SK-N-SH (cell line): Measurements from ENCODE around the gene PDS5B. TPM values are rescaled to one million over a fixed set of nuclear protein-coding genes. Genes with fewer than 3 reads are reported as not detected.

ENCODE experiments used
- CTCF ChIA-PET: fragments of 300-600, 350-600 bp; formaldehyde crosslinking; extraction: SDS; loops from one replicate; lab custom pipeline; 2021; lab: Yijun Ruan, JAX
- POLR2A ChIA-PET: fragments of 350-600 bp; sonication (Branson Sonifier 250); formaldehyde crosslinking; extraction: SDS; loops from one replicate; lab custom pipeline; 2020; ENCODE audit warnings: antibody characterized with exemption, inconsistent platforms; lab: Yijun Ruan, JAX
- DNase-seq: peaks from one replicate; pipeline ENCODE4 v3.0.0; 2012
- H2AFZ ChIP-seq: fragments of 200-600 bp; sonication (generic); 2 replicates; pipeline ENCODE4 v1.8.1; 2016; ENCODE audit warnings: antibody characterized with exemption, mild to moderate bottlenecking, low read depth
- H3F3A ChIP-seq: fragments of 200-600 bp; sonication (generic); replicated peaks from 2 replicates; pipeline ENCODE3; 2016; ENCODE audit warnings: antibody characterized with exemption, mild to moderate bottlenecking; ENCODE audit not compliant: insufficient read depth
- H3K27ac ChIP-seq, 2 experiments: fragments of 200-500 bp in 1 of 2; fragments of 200-600 bp in 1 of 2; sonication (Bioruptor generic) in 1 of 2; sonication (generic), shearing (Covaris generic) in 1 of 2; 2 replicates each; pipeline versions ENCODE4 v1.5.1 to v1.6.1; 2014 to 2016; ENCODE audit warnings: low read depth in 2 of 2, inconsistent platforms in 1 of 2, low read length in 1 of 2, mild to moderate bottlenecking in 1 of 2, mixed read lengths in 1 of 2
- H3K27me3 ChIP-seq: fragments of 200-600 bp; sonication (generic), shearing (Covaris generic); 2 replicates; pipeline ENCODE4 v1.6.1; 2016; ENCODE audit warnings: mixed run types; ENCODE audit not compliant: insufficient read depth
- H3K36me3 ChIP-seq, 2 experiments: fragments of 200-500 bp in 1 of 2; fragments of 200-600 bp in 1 of 2; sonication (Bioruptor generic) in 1 of 2; sonication (generic) in 1 of 2; replicated peaks in 1 of 2; 2 replicates each; pipeline versions ENCODE3 to v1.5.1; 2014 to 2016; ENCODE audit warnings: low read length in 1 of 2, mild to moderate bottlenecking in 1 of 2; ENCODE audit not compliant: insufficient read depth in 2 of 2, control insufficient read depth in 1 of 2
- H3K4me1 ChIP-seq, 2 experiments: fragments of 200-500 bp in 1 of 2; fragments of 200-600 bp in 1 of 2; sonication (Bioruptor generic) in 1 of 2; sonication (generic), shearing (Covaris generic) in 1 of 2; 2 replicates each; pipeline versions ENCODE4 v1.5.1 to v1.6.1; 2014 to 2016; ENCODE audit warnings: low read depth in 1 of 2, low read length in 1 of 2, mixed run types in 1 of 2; ENCODE audit not compliant: insufficient read depth in 2 of 2, control insufficient read depth in 1 of 2
- H3K4me2 ChIP-seq: fragments of 200-600 bp; sonication (generic), shearing (Covaris generic); 2 replicates; pipeline ENCODE4 v1.6.1; 2017; ENCODE audit warnings: mixed run types
- H3K4me3 ChIP-seq, 2 experiments: fragments of 200-500 bp in 1 of 2; fragments of 200-600 bp in 1 of 2; sonication (Bioruptor generic) in 1 of 2; sonication (generic), shearing (Covaris generic) in 1 of 2; 2 replicates each; pipeline versions ENCODE4 v1.5.1 to v1.8.1; 2014 to 2016; ENCODE audit warnings: low read depth in 2 of 2, inconsistent platforms in 1 of 2, low read length in 1 of 2, mild to moderate bottlenecking in 1 of 2, mixed read lengths in 1 of 2, moderate library complexity in 1 of 2
- H3K79me2 ChIP-seq: fragments of 200-600 bp; sonication (generic); 2 replicates; pipeline ENCODE4 v1.8.1; 2017; ENCODE audit warnings: mild to moderate bottlenecking; ENCODE audit not compliant: insufficient read depth
- H3K9ac ChIP-seq: fragments of 200-600 bp; sonication (generic); 2 replicates; pipeline ENCODE4 v1.6.1; 2017; ENCODE audit warnings: mixed run types
- H3K9me2 ChIP-seq: fragments of 200-600 bp; sonication (generic); 2 replicates; pipeline ENCODE4 v1.6.1; 2017; ENCODE audit warnings: mixed run types
- H3K9me3 ChIP-seq: fragments of 200-600 bp; sonication (generic); 2 replicates; pipeline ENCODE4 v1.6.1; 2017; ENCODE audit warnings: mixed run types, mild to moderate bottlenecking, moderate library complexity
- H4K20me1 ChIP-seq: fragments of 200-600 bp; sonication (generic); 2 replicates; pipeline ENCODE4 v1.6.1; 2017; ENCODE audit warnings: mild to moderate bottlenecking, mixed run types; ENCODE audit not compliant: insufficient read depth
- EZH2phosphoT487 ChIP-seq: fragments of 200-600 bp; sonication (generic); IDR thresholded peaks from 2 replicates; pipeline ENCODE4 v1.6.1; 2017; ENCODE audit warnings: low read depth, mixed run types, mild to moderate bottlenecking, antibody characterized with exemption, moderate library complexity, borderline replicate concordance
- FOXJ3 ChIP-seq: sonication (generic); formaldehyde crosslinking; IDR thresholded peaks from 2 replicates; pipeline ENCODE4 v1.5.1; 2020; ENCODE audit warnings: mild to moderate bottlenecking, missing genetic modification reagents
- GATA2 ChIP-seq: sonication (generic); formaldehyde crosslinking; IDR thresholded peaks from 2 replicates; pipeline ENCODE4 v1.5.0; 2020; ENCODE audit warnings: mild to moderate bottlenecking, missing genetic modification reagents
- POLR2AphosphoS5 ChIP-seq: IDR thresholded peaks from 2 replicates; pipeline ENCODE4 v1.6.1; 2012; ENCODE audit warnings: low read depth, low read length
- RCOR1 ChIP-seq: fragments of 150-350 bp; IDR thresholded peaks from 2 replicates; pipeline ENCODE4 v1.6.1; 2017; ENCODE audit warnings: antibody characterized with exemption, low read length
- RXRA ChIP-seq: IDR thresholded peaks from 2 replicates; pipeline ENCODE4 v1.4.0; 2012; ENCODE audit warnings: low read depth, mild to moderate bottlenecking, borderline replicate concordance
- SIN3A ChIP-seq: IDR thresholded peaks from 2 replicates; pipeline ENCODE4 v1.6.1; 2012; ENCODE audit warnings: low read depth, mild to moderate bottlenecking, low read length, moderate library complexity, borderline replicate concordance
- TAF1 ChIP-seq: IDR thresholded peaks from 2 replicates; pipeline ENCODE4 v1.6.1; 2012; ENCODE audit warnings: low read depth, mild to moderate bottlenecking, low read length, moderate library complexity, borderline replicate concordance
- TCF12 ChIP-seq: IDR thresholded peaks from 2 replicates; pipeline ENCODE4 v1.4.0; 2012
- TEAD4 ChIP-seq: IDR thresholded peaks from 2 replicates; pipeline ENCODE4 v1.4.0; 2012; ENCODE audit warnings: mild to moderate bottlenecking, borderline replicate concordance; ENCODE audit not compliant: insufficient read depth
- WGBS: methylation state at CpG from one replicate; pipeline ENCODE4 v1.1.6; 2017; ENCODE audit warnings: low lambda C conversion rate; 5-methylcytosine and 5-hydroxymethylcytosine counted together
- polyA plus RNA-seq, 3 experiments: library from polyadenylated mRNA; depleted of rRNA; stranded (reverse); fragments of >200 nt; gene quantifications; 2 replicates each; pipeline ENCODE4 v1.2.3, GENCODE V29; 2012
- TF ChIP-seq, protein P1 (sequence below): IDR thresholded peaks from 2 replicates; pipeline ENCODE4 v1.6.1; 2012; ENCODE audit warnings: mild to moderate bottlenecking, low read depth, low read length, moderate library complexity
- TF ChIP-seq, protein P2 (sequence below): IDR thresholded peaks from 2 replicates; pipeline ENCODE4 v1.4.0; 2012; ENCODE audit warnings: low read depth
- TF ChIP-seq, protein P3 (sequence below): fragments of 150-350 bp; IDR thresholded peaks from 2 replicates; pipeline ENCODE4 v1.6.1; 2016; ENCODE audit warnings: mild to moderate bottlenecking, low read depth, low read length

Gene PDS5B
- polyA plus RNA-seq, 1 of the 3 experiments (the other 2 are of a cell fraction) = 3.8 TPM

DNA sequence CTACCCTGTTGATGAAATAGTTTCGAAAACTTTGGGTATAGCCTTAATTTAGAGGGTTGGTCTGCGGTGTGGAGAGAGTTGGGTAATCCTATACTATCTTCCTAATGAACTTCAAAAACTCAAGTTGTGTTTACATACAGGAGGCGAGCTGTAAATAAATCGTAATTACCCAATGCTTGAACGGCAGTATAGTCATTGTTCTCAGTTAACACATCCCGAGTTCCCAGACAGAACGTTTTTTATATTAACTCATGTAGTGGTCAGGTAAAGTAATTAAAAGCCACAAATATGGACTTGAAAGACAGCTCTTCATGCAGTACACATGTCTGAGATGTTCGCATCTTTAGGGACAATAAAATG is 1.5 kb downstream of the PDS5B start:
- Histone ChIP-seq H3K27me3 (no peaks in the 10 kb centered on the region), H3K36me3 (no peaks in the 10 kb centered on the region), H3K9me3 (no peaks in the 10 kb centered on the region), H3K9ac (peak overlapping the region; percentile 84), H4K20me1 (peaks cover 24% of the 10 kb centered on the region), H3K9me2 (no peaks in the 10 kb centered on the region), H3K4me2 (peak overlapping the region; percentile 78), H3F3A (peaks cover 8% of the 10 kb centered on the region), H3K4me3 (peak overlapping the region; percentile 88 to 91), H3K4me1 (peaks cover 15 to 26% of the 10 kb centered on the region in 2 experiments; a peak in 3 of 4 replicates), H2AFZ (peak overlapping the region; percentile 60), H3K27ac (peak overlapping the region; percentile 90 to 97), H3K79me2 (peaks cover 58% of the 10 kb centered on the region)
- TF ChIP-seq FOXJ3 (CRISPR knock-in tag) = no peak
- TF ChIP-seq TCF12 = no peak
- no peak for TF ChIP-seq GATA2
- TF ChIP-seq, protein P1, sequence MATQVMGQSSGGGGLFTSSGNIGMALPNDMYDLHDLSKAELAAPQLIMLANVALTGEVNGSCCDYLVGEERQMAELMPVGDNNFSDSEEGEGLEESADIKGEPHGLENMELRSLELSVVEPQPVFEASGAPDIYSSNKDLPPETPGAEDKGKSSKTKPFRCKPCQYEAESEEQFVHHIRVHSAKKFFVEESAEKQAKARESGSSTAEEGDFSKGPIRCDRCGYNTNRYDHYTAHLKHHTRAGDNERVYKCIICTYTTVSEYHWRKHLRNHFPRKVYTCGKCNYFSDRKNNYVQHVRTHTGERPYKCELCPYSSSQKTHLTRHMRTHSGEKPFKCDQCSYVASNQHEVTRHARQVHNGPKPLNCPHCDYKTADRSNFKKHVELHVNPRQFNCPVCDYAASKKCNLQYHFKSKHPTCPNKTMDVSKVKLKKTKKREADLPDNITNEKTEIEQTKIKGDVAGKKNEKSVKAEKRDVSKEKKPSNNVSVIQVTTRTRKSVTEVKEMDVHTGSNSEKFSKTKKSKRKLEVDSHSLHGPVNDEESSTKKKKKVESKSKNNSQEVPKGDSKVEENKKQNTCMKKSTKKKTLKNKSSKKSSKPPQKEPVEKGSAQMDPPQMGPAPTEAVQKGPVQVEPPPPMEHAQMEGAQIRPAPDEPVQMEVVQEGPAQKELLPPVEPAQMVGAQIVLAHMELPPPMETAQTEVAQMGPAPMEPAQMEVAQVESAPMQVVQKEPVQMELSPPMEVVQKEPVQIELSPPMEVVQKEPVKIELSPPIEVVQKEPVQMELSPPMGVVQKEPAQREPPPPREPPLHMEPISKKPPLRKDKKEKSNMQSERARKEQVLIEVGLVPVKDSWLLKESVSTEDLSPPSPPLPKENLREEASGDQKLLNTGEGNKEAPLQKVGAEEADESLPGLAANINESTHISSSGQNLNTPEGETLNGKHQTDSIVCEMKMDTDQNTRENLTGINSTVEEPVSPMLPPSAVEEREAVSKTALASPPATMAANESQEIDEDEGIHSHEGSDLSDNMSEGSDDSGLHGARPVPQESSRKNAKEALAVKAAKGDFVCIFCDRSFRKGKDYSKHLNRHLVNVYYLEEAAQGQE = no peak
- no peak for TF ChIP-seq SIN3A
- TF ChIP-seq RXRA = no peak
- TF ChIP-seq, protein P2, sequence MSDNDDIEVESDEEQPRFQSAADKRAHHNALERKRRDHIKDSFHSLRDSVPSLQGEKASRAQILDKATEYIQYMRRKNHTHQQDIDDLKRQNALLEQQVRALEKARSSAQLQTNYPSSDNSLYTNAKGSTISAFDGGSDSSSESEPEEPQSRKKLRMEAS = no peak
- no peak for TF ChIP-seq TEAD4
- no peak for TF ChIP-seq POLR2AphosphoS5
- TF ChIP-seq TAF1 = no peak
- no peak for TF ChIP-seq RCOR1
- TF ChIP-seq, protein P3, sequence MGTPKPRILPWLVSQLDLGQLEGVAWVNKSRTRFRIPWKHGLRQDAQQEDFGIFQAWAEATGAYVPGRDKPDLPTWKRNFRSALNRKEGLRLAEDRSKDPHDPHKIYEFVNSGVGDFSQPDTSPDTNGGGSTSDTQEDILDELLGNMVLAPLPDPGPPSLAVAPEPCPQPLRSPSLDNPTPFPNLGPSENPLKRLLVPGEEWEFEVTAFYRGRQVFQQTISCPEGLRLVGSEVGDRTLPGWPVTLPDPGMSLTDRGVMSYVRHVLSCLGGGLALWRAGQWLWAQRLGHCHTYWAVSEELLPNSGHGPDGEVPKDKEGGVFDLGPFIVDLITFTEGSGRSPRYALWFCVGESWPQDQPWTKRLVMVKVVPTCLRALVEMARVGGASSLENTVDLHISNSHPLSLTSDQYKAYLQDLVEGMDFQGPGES = no peak
- TF ChIP-seq EZH2phosphoT487 = no peak
- 3% methylated on average over 8 of the region's 8 CpGs for WGBS
- ChIA-PET CTCF (interaction anchor here (0.7 to 4.8 kb wide), 22 partner anchors 9 to 1137 kb away, joined by 3 to 28 read pairs (median 4); no protein-coding TSS in a partner anchor), POLR2A (interaction anchor here (1.1 kb wide), 1 partner anchor 359 kb away, joined by 4 read pairs; no protein-coding TSS in a partner anchor)
- DNase-seq = no peak
